ENCODE measurements around the gene MICOS13.

DNA sequence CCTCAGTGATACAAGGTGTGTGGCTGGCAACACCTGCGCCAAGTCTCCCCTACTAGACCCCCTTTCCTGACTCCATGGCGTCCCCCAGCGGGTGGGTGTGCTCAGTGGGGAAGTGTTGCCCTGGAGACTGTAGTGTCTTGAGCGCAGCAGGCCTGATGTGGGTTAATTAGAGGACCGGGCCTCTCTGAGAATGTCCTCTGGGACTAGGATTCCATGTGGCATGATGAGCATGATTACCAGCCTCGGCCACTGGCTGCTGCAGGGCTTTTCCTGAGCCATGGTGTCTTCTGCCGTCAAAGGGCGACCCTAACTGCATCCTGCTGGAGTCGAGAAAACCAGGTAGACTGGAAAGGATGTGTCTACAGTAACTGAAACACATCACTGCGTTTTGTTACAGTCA, 28.1 kb downstream of the MICOS13 start:
- no peak for TF ChIP-seq POLR2A (IDR thresholded peaks at IDR 0.05)
- TF ChIP-seq, protein P1, sequence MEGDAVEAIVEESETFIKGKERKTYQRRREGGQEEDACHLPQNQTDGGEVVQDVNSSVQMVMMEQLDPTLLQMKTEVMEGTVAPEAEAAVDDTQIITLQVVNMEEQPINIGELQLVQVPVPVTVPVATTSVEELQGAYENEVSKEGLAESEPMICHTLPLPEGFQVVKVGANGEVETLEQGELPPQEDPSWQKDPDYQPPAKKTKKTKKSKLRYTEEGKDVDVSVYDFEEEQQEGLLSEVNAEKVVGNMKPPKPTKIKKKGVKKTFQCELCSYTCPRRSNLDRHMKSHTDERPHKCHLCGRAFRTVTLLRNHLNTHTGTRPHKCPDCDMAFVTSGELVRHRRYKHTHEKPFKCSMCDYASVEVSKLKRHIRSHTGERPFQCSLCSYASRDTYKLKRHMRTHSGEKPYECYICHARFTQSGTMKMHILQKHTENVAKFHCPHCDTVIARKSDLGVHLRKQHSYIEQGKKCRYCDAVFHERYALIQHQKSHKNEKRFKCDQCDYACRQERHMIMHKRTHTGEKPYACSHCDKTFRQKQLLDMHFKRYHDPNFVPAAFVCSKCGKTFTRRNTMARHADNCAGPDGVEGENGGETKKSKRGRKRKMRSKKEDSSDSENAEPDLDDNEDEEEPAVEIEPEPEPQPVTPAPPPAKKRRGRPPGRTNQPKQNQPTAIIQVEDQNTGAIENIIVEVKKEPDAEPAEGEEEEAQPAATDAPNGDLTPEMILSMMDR (IDR thresholded peaks at IDR 0.05): no peak
- no peak for TF ChIP-seq POLR2AphosphoS5 (IDR thresholded peaks at IDR 0.05)
